Liver (tissue), 9 donors: ENCODE measurements around the gene TESK2. TPM values are rescaled to one million over a fixed set of nuclear protein-coding genes. Genes with fewer than 3 reads are reported as not detected.

Experiments
- DNase-seq: peaks from one replicate; pipeline ENCODE4 v3.0.0-alpha.2; 2017; ENCODE audit warnings: low spot score
- H3K27ac ChIP-seq, 2 donors: one replicate each; pipeline ENCODE4 v1.7.0; 2013; ENCODE audit warnings: inconsistent platforms in 2 of 2, low read length in 2 of 2, control low read depth in 1 of 2, low read depth in 1 of 2, mild to moderate bottlenecking in 1 of 2
- H3K27me3 ChIP-seq, 4 donors: one replicate each; pipeline versions ENCODE4 v1.6.1 to v1.7.0; 2013; ENCODE audit warnings: low read length in 3 of 4, inconsistent platforms in 1 of 4, mild to moderate bottlenecking in 1 of 4, moderate library complexity in 1 of 4; ENCODE audit not compliant: control insufficient read depth in 4 of 4, insufficient read depth in 4 of 4
- H3K36me3 ChIP-seq, 4 donors: one replicate each; pipeline versions ENCODE4 v1.6.1 to v1.7.0; 2013; ENCODE audit warnings: low read length in 3 of 4, mild to moderate bottlenecking in 3 of 4, low read depth in 1 of 4, moderate library complexity in 1 of 4; ENCODE audit not compliant: control insufficient read depth in 4 of 4, insufficient read depth in 3 of 4
- H3K4me1 ChIP-seq, 4 donors: one replicate each; pipeline versions ENCODE4 v1.6.1 to v1.7.0; 2013; ENCODE audit warnings: low read length in 3 of 4, mild to moderate bottlenecking in 3 of 4, moderate library complexity in 1 of 4; ENCODE audit not compliant: control insufficient read depth in 4 of 4, insufficient read depth in 4 of 4
- H3K4me3 ChIP-seq, 3 donors: one replicate each; pipeline versions ENCODE4 v1.6.1 to v1.7.0; 2013; ENCODE audit warnings: low read length in 3 of 3, control low read depth in 1 of 3, low read depth in 1 of 3, mild to moderate bottlenecking in 1 of 3
- H3K9ac ChIP-seq, 2 donors: one replicate each; pipeline ENCODE4 v1.7.0; 2013; ENCODE audit warnings: low read length in 2 of 2, mild to moderate bottlenecking in 2 of 2, moderate library complexity in 2 of 2, control low read depth in 1 of 2, low read depth in 1 of 2
- H3K9me3 ChIP-seq, 4 donors: one replicate each; pipeline versions ENCODE4 v1.6.1 to v1.7.0; 2013; ENCODE audit warnings: low read length in 3 of 4; ENCODE audit not compliant: control insufficient read depth in 4 of 4
- EGR1 ChIP-seq, 2 donors: IDR thresholded peaks; 2 replicates each; pipeline ENCODE4 v1.6.1; 2016 to 2018; ENCODE audit warnings: antibody characterized with exemption in 2 of 2, low read depth in 2 of 2
- FOXA1 ChIP-seq: IDR thresholded peaks from 2 replicates; pipeline ENCODE4 v1.6.1; 2016; ENCODE audit warnings: antibody characterized with exemption
- FOXA2 ChIP-seq: IDR thresholded peaks from 2 replicates; pipeline ENCODE4 v1.6.1; 2016; ENCODE audit warnings: antibody characterized with exemption
- GABPA ChIP-seq, 2 donors: IDR thresholded peaks in 1 of 2; conservative IDR thresholded peaks in 1 of 2; 2 replicates each; pipeline ENCODE4 v1.6.1; 2016; ENCODE audit warnings: antibody characterized with exemption in 2 of 2, mild to moderate bottlenecking in 1 of 2, moderate library complexity in 1 of 2
- HNF4A ChIP-seq, 2 donors: conservative IDR thresholded peaks; 2 replicates each; pipeline ENCODE4 v1.6.1; 2016; ENCODE audit warnings: antibody characterized with exemption in 2 of 2, mild to moderate bottlenecking in 2 of 2
- JUND ChIP-seq, 2 donors: IDR thresholded peaks; 2 replicates each; pipeline ENCODE4 v1.6.1; 2016; ENCODE audit warnings: antibody characterized with exemption in 2 of 2
- MAX ChIP-seq: IDR thresholded peaks from 2 replicates; pipeline ENCODE4 v1.6.1; 2016; ENCODE audit warnings: antibody characterized with exemption
- RAD21 ChIP-seq, 2 donors: IDR thresholded peaks; 2 replicates each; pipeline ENCODE4 v1.6.1; 2016; ENCODE audit warnings: antibody characterized with exemption in 2 of 2, mild to moderate bottlenecking in 2 of 2
- REST ChIP-seq: IDR thresholded peaks from 2 replicates; pipeline ENCODE4 v1.6.1; 2016; ENCODE audit warnings: antibody characterized with exemption, mild to moderate bottlenecking
- RXRA ChIP-seq, 2 donors: IDR thresholded peaks; 2 replicates each; pipeline ENCODE4 v1.6.1; 2017 to 2018; ENCODE audit warnings: antibody characterized with exemption in 2 of 2, mild to moderate bottlenecking in 1 of 2
- SP1 ChIP-seq: IDR thresholded peaks from 2 replicates; pipeline ENCODE4 v1.6.1; 2018; ENCODE audit warnings: antibody characterized with exemption, mild to moderate bottlenecking
- TAF1 ChIP-seq: conservative IDR thresholded peaks from 2 replicates; pipeline ENCODE4 v1.6.1; 2016; ENCODE audit warnings: antibody characterized with exemption, mild to moderate bottlenecking
- YY1 ChIP-seq: IDR thresholded peaks from 2 replicates; pipeline ENCODE4 v1.6.1; 2016; ENCODE audit warnings: antibody characterized with exemption, mild to moderate bottlenecking
- ZBTB33 ChIP-seq: IDR thresholded peaks from 2 replicates; pipeline ENCODE4 v1.6.1; 2016; ENCODE audit warnings: antibody characterized with exemption
- WGBS: extraction: QIAGEN DNeasy Blood & Tissue Kit; methylation state at CpG from one replicate; pipeline ENCODE4 v1.1.7; 2013; 5-methylcytosine and 5-hydroxymethylcytosine counted together
- polyA plus RNA-seq, 2 donors: library from polyadenylated mRNA; stranded (reverse) in 1 of 2; unstranded in 1 of 2; fragments of 200-250 nt in 1 of 2; fragments of >200 nt in 1 of 2; fragmentation: Nextera tagmentation in 1 of 2; extraction: Ambion mirVana in 1 of 2; gene quantifications; one replicate each; pipeline versions ENCODE4 v1.2.1 to v1.2.3, GENCODE V29; 2013 to 2015
- total RNA-seq, 2 donors: library from RNA; depleted of rRNA; stranded (reverse); fragments of >200 nt; gene quantifications; one replicate each; pipeline ENCODE4 v1.2.3, GENCODE V29; 2014
- TF ChIP-seq, protein P1 (sequence below): fragments of 150-350 bp; IDR thresholded peaks from 2 replicates; pipeline ENCODE4 v1.5.1; 2017; ENCODE audit warnings: improper control_type of control experiment, low read depth, low read length; ENCODE audit not compliant: missing input control
- TF ChIP-seq, protein P2 (sequence below): IDR thresholded peaks from 2 replicates; pipeline ENCODE4 v1.6.1; 2016; ENCODE audit warnings: antibody characterized with exemption
- donor health status: healthy.
- donor health status: healthy.
- donor health status: healthy.
- donor health status: healthy.
- donor health status: healthy.

The TESK2 gene
- total and polyA plus RNA-seq, 4 donors = 2.4 to 8.2 (median 5.2) TPM

DNA sequence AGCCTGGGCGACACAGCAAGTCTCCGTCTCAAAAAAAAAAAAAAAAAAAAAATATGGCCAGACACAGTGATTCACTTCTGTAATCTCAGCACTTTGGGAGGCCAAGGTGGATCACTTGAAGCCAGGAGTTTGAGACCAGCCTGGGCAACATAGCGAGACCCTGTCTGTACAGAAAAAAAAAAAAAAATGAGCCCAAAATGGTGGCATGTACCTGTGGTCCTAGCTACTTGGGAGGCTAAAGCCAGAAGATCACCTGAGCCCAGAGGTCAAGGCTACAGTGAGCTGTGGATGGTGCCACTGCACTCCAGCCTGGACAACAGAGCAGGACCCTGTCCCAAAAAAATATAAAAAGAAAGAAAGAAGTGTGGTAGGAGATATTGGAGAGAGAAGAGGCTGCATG, 1.7 kb upstream of the TESK2 start:
- 98% methylated on average over 3 of the region's 3 CpGs for WGBS
- Histone ChIP-seq H3K4me1 (peaks cover 2 to 27% (median 14%) of the 10 kb centered on the region in 4 donors), H3K27me3 (no peaks in the 10 kb centered on the region), H3K4me3 (no peak overlapping the region), H3K9me3 (no peaks in the 10 kb centered on the region), H3K36me3 (no peaks in the 10 kb centered on the region), H3K27ac (no peak overlapping the region), H3K9ac (no peak overlapping the region)
- TF ChIP-seq, protein P1, sequence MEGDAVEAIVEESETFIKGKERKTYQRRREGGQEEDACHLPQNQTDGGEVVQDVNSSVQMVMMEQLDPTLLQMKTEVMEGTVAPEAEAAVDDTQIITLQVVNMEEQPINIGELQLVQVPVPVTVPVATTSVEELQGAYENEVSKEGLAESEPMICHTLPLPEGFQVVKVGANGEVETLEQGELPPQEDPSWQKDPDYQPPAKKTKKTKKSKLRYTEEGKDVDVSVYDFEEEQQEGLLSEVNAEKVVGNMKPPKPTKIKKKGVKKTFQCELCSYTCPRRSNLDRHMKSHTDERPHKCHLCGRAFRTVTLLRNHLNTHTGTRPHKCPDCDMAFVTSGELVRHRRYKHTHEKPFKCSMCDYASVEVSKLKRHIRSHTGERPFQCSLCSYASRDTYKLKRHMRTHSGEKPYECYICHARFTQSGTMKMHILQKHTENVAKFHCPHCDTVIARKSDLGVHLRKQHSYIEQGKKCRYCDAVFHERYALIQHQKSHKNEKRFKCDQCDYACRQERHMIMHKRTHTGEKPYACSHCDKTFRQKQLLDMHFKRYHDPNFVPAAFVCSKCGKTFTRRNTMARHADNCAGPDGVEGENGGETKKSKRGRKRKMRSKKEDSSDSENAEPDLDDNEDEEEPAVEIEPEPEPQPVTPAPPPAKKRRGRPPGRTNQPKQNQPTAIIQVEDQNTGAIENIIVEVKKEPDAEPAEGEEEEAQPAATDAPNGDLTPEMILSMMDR = no peak
- TF ChIP-seq JUND (IDR thresholded peaks at IDR 0.05) (no peak), TAF1 (no peak), YY1 (no peak), RXRA (IDR thresholded peaks at IDR 0.05) (no peak), HNF4A (conservative IDR thresholded peaks at IDR 0.05) (no peak), GABPA (IDR thresholded peaks at IDR 0.05 in 1 of 2, conservative IDR thresholded peaks at IDR 0.05 in 1 of 2) (no peak), FOXA2 (no peak), FOXA1 (no peak), REST (no peak), EGR1 (IDR thresholded peaks at IDR 0.05; ENCODE audit: low read depth in 2 of 2) (no peak), ZBTB33 (no peak), MAX (no peak), RAD21 (IDR thresholded peaks at IDR 0.05) (no peak), SP1 (no peak)
- TF ChIP-seq, protein P2, sequence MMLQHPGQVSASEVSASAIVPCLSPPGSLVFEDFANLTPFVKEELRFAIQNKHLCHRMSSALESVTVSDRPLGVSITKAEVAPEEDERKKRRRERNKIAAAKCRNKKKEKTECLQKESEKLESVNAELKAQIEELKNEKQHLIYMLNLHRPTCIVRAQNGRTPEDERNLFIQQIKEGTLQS = no peak
- no peak for DNase-seq
